ENCODE results near the gene HMCN1.

Gene HMCN1

GRCh38 chr1:186016856-186017255, 282.7 kb downstream of the HMCN1 start:
- no peak overlapping the region for H3K27ac Mint-ChIP-seq
- no peaks in the 10 kb centered on the region for H3K9me3 Mint-ChIP-seq
- DNase-seq (no peak), ATAC-seq (replicated peaks) (no peak)
- no peaks in the 10 kb centered on the region for H3K27me3 Mint-ChIP-seq
- no peak overlapping the region for H3K4me3 Mint-ChIP-seq
- H3K4me1 Mint-ChIP-seq = no peaks in the 10 kb centered on the region
- H3K36me3 Mint-ChIP-seq = no peaks in the 10 kb centered on the region

GRCh38 chr1:186022184-186022583, 288.0 kb downstream of the HMCN1 start:
- Mint-ChIP-seq H3K27ac (no peak overlapping the region), H3K27me3 (no peaks in the 10 kb centered on the region), H3K4me3 (no peak overlapping the region), H3K4me1 (no peaks in the 10 kb centered on the region), H3K9me3 (no peaks in the 10 kb centered on the region), H3K36me3 (no peaks in the 10 kb centered on the region)
- no peak for DNase-seq
- ATAC-seq (replicated peaks) = no peak

DNA sequence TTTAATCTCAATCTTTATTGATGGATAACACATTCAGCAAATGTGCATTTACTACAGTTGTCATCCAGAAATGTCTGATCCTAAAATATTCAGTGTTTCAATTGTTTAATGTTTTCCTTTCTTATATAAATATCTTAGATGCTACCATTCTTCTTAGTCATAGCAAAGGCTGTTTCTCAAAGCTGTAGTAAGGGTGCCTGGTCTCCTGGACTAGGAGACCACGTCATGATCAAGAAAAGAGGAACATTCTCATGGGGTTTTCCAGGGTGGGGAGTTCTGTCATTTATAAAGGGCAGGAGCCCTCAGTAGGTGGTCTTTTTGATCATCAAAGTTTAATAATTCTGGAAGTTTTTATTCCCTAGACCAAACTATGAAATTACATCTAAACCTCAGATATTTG, 292.8 kb downstream of the HMCN1 start:
- Mint-ChIP-seq H3K36me3 (no peaks in the 10 kb centered on the region), H3K4me3 (no peak overlapping the region), H3K27me3 (no peaks in the 10 kb centered on the region), H3K27ac (no peak overlapping the region), H3K9me3 (peaks cover 5 to 14% of the 10 kb centered on the region in 2 donors), H3K4me1 (no peaks in the 10 kb centered on the region)
- DNase-seq = no peak
- ATAC-seq (replicated peaks) = no peak

DNA sequence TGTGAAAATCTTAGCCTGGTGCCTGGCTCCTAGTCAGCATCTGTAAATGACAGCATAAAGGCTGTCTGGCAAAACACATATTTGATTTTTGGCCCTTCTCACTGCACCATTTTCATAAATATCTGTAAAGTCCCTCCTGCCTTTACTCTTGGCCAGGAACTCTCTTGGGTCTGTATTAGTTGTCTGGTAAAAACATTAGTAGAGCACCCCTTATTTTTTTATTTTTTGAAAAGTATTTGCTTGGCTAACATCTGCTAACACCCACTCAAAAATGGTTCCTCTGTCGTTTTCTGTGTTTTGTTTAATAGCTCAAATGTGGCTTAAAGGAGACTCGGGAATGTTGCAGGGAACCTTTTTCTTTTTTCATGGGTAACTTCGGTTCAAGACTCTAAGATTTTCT, 293.4 kb downstream of the HMCN1 start:
- Mint-ChIP-seq H3K9me3 (peaks cover 8 to 14% of the 10 kb centered on the region in 2 donors), H3K27ac (no peak overlapping the region), H3K4me1 (no peaks in the 10 kb centered on the region), H3K36me3 (no peaks in the 10 kb centered on the region), H3K4me3 (no peak overlapping the region), H3K27me3 (no peaks in the 10 kb centered on the region)
- DNase-seq = no peak
- no peak for ATAC-seq (replicated peaks)

GRCh38 chr1:186030453-186030852, 296.3 kb downstream of the HMCN1 start:
- Mint-ChIP-seq H3K36me3 (no peaks in the 10 kb centered on the region), H3K27me3 (no peaks in the 10 kb centered on the region)

DNA sequence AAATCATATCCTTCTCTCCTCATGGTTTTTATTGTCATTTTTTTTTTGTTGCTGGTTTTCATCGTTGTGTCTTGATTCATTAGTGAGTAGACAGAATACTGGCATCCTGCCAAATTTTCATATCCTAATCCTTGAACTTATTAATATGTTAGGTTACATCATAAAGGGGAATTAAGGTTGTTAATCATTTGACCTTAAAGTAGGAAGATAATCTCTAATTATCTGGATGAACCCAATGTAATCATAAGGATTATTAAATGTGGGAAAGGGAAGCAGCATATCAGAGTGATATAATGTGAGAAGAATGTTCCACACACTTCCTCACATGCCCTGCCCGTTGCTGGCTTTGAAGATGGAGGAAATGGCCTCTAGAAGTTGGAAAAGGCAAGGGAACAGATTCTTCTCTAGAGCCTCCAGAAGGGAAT, 299.7 kb downstream of the HMCN1 start:
- no peak for ATAC-seq (replicated peaks)
- H3K36me3 Mint-ChIP-seq = no peaks in the 10 kb centered on the region
- no peak overlapping the region for H3K4me3 Mint-ChIP-seq
- no peaks in the 10 kb centered on the region for H3K4me1 Mint-ChIP-seq
- peaks cover 14 to 15% of the 10 kb centered on the region in 2 donors for H3K9me3 Mint-ChIP-seq
- no peak for DNase-seq
- H3K27me3 Mint-ChIP-seq = no peaks in the 10 kb centered on the region
- no peak overlapping the region for H3K27ac Mint-ChIP-seq

More at GRCh38 chr1:186030453-186030852, 296.3 kb downstream of the HMCN1 start:
- no peak overlapping the region for H3K27ac Mint-ChIP-seq
- H3K4me3 Mint-ChIP-seq = no peak overlapping the region
- no peaks in the 10 kb centered on the region for H3K4me1 Mint-ChIP-seq
- DNase-seq (no peak), ATAC-seq (replicated peaks) (no peak)
- peaks cover 10 to 14% of the 10 kb centered on the region in 2 donors for H3K9me3 Mint-ChIP-seq

GRCh38 chr1:186042230-186042629, 308.0 kb downstream of the HMCN1 start:
- ATAC-seq (replicated peaks) (no peak), DNase-seq (no peak)
- Mint-ChIP-seq H3K27ac (no peak overlapping the region), H3K9me3 (no peaks in the 10 kb centered on the region), H3K36me3 (no peaks in the 10 kb centered on the region), H3K4me3 (no peak overlapping the region), H3K27me3 (no peaks in the 10 kb centered on the region), H3K4me1 (no peaks in the 10 kb centered on the region)

- Mint-ChIP-seq H3K36me3 (no peaks in the 10 kb centered on the region), H3K27ac (no peak overlapping the region), H3K27me3 (no peaks in the 10 kb centered on the region), H3K9me3 (no peaks in the 10 kb centered on the region), H3K4me3 (no peak overlapping the region), H3K4me1 (no peaks in the 10 kb centered on the region)
- DNase-seq (no peak), ATAC-seq (replicated peaks) (no peak)
Measured at GRCh38 chr1:186043296-186043695, 309.1 kb downstream of the HMCN1 start.

DNA sequence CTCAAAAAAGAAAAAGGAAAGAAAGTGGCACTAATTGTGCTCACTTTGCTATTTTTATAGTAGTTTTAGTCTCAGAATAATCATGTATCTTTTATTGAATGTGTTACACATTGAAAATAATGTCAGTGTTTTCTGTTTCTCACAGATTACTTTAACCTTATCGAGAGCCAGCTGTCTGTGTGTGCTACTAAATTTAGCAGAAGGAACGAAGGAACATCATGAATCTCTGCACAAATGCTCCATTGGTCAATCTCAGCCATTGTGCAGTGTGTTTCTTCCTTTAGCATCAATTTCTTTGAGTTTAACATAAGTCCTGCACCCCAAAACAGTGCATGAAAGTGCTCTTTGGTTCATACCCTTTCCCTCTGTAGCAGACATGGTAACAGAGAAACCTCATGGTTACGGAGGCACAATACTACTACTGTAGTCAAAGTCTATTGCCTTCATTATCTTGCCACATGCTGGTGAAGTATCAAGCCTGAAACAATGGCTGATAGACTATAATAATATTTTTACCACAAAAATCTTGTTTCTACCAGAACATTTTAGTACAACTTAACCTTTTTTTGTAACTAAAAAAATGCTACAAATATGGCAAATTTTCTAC, 310.0 kb downstream of the HMCN1 start:
- Mint-ChIP-seq H3K27me3 (no peaks in the 10 kb centered on the region), H3K4me1 (no peaks in the 10 kb centered on the region), H3K36me3 (no peaks in the 10 kb centered on the region), H3K9me3 (no peaks in the 10 kb centered on the region), H3K27ac (no peak overlapping the region), H3K4me3 (no peak overlapping the region)
- DNase-seq (no peak), ATAC-seq (replicated peaks) (no peak)

DNA sequence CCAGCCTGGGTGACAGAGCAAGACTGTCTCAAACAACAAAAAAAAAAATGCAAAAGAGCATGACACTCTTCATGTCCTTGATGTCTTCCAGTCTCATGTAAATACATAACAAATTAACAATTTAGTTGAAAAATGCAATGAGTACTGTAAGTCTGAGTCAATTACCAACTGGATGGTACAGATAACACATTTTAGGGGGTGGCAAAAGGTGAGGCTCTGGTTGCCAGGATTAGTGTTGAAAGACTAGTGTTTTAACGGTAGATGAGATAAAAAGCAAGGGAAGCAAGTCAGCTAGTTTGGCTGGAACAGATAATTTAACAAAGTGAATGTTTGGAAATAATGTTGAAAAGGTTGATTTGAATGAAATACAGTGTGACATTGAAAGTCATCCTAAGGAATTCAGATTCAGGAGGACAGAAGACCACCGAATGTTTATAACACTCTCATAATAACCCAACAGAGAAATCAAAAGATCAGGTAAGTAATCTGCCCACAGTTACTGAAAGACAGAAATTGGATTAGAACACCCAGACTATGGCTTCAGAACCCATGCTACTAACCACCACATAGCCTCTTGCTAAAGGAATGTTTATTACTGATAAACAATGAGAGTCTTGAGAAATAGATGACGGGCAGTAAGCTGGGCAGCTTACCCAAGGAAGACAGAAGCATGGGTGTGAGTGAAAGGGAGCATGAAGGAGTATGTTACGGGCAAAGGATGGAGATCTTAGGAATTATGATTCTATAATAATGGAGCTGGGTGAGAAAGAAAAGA, 312.4 kb downstream of the HMCN1 start:
- Mint-ChIP-seq H3K4me1 (no peaks in the 10 kb centered on the region), H3K27me3 (no peaks in the 10 kb centered on the region), H3K4me3 (no peak overlapping the region), H3K9me3 (no peaks in the 10 kb centered on the region), H3K36me3 (no peaks in the 10 kb centered on the region), H3K27ac (no peak overlapping the region)
- DNase-seq (no peak), ATAC-seq (replicated peaks) (no peak)

- Mint-ChIP-seq H3K27ac (no peak overlapping the region), H3K36me3 (no peaks in the 10 kb centered on the region), H3K4me1 (no peaks in the 10 kb centered on the region), H3K4me3 (no peak overlapping the region), H3K27me3 (no peaks in the 10 kb centered on the region), H3K9me3 (no peaks in the 10 kb centered on the region)
- ATAC-seq (replicated peaks) = no peak
- no peak for DNase-seq
Measured at GRCh38 chr1:186050360-186050759, 316.2 kb downstream of the HMCN1 start.

- no peak overlapping the region for H3K27ac Mint-ChIP-seq
- ATAC-seq (replicated peaks) = no peak
- H3K4me1 Mint-ChIP-seq = no peaks in the 10 kb centered on the region
- no peaks in the 10 kb centered on the region for H3K36me3 Mint-ChIP-seq
- no peak overlapping the region for H3K4me3 Mint-ChIP-seq
- H3K27me3 Mint-ChIP-seq = no peaks in the 10 kb centered on the region
- no peak for DNase-seq
- H3K9me3 Mint-ChIP-seq = no peaks in the 10 kb centered on the region
Measured at GRCh38 chr1:186054003-186054402, 319.8 kb downstream of the HMCN1 start.

DNA sequence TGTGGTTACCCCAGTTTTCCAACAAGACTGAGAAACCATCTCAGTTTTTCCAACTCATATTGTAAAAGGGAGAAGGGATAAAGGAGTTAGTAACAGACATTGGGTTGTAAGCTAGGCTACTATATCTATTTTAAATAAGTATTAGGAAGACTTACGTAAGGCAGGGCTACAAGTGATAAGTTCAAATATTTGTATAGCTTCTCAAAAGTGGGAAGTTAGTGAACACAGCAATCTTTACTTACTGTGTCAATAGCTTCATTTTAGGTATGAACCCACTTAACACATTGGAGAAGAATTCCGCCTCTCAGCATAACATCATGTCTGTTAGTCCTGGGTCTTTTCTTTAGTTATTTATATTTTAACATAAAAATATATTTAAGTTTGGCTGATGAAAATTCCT, 320.7 kb downstream of the HMCN1 start:
- H3K4me3 Mint-ChIP-seq = no peak overlapping the region
- DNase-seq (no peak), ATAC-seq (replicated peaks) (no peak)
- no peaks in the 10 kb centered on the region for H3K4me1 Mint-ChIP-seq
- H3K9me3 Mint-ChIP-seq = no peaks in the 10 kb centered on the region
- no peaks in the 10 kb centered on the region for H3K36me3 Mint-ChIP-seq
- H3K27ac Mint-ChIP-seq = no peak overlapping the region
- no peaks in the 10 kb centered on the region for H3K27me3 Mint-ChIP-seq

DNA sequence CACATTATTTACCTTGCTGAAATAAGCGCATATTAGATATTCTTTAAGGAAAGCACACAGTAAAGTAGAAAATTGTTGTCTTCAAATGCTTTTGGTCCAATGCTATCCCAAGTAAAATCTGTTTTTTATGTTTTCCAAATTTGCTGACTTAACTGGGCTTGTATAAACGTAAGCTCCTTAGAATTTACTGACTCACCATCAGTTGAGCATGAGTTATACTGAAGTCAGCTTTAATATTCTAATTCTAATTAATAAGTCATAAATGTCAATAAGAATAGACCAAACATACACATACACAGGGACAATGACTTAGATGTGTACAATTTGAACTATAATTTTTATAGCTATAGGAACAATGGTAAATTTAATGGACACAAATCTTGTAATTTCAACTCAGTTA, 321.7 kb downstream of the HMCN1 start:
- Mint-ChIP-seq H3K9me3 (no peaks in the 10 kb centered on the region), H3K27me3 (no peaks in the 10 kb centered on the region), H3K36me3 (no peaks in the 10 kb centered on the region), H3K27ac (no peak overlapping the region), H3K4me1 (no peaks in the 10 kb centered on the region), H3K4me3 (no peak overlapping the region)
- ATAC-seq (replicated peaks) (no peak), DNase-seq (no peak)

DNA sequence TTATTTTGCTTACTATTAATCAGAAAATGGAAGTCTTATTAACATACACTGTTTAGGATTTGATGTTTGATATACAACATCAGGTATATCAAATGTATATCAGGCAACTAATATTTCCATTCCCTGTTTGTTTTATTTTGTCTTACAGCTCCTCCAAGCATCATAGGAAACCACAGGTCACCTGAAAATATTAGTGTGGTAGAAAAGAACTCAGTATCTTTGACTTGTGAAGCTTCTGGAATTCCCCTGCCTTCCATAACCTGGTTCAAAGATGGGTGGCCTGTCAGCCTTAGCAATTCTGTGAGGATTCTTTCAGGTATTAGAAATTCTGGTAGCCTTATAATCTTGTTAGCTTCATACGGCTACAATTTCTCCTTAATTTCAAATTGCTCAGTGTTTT, 322.9 kb downstream of the HMCN1 start:
- Mint-ChIP-seq H3K27me3 (no peaks in the 10 kb centered on the region), H3K36me3 (no peaks in the 10 kb centered on the region), H3K27ac (no peak overlapping the region), H3K4me3 (no peak overlapping the region), H3K4me1 (no peaks in the 10 kb centered on the region), H3K9me3 (no peaks in the 10 kb centered on the region)
- DNase-seq (no peak), ATAC-seq (replicated peaks) (no peak)

Measured in stimulated activated naive B cell treated with anti-CD40 and anti-IgM and Interleukin-4, amounts not matched to agents 10 μg/mL and 1 μg/mL and 100 μg/mL, for 72 hours (primary cell).